ENCODE data around the gene IFNGR1.
"Not testable (repeated sequence)": the region's sequence is repeated elsewhere in the genome, so short reads cannot be mapped to it uniquely, and the experiment has no call there.

IFNGR1 gene

DNA sequence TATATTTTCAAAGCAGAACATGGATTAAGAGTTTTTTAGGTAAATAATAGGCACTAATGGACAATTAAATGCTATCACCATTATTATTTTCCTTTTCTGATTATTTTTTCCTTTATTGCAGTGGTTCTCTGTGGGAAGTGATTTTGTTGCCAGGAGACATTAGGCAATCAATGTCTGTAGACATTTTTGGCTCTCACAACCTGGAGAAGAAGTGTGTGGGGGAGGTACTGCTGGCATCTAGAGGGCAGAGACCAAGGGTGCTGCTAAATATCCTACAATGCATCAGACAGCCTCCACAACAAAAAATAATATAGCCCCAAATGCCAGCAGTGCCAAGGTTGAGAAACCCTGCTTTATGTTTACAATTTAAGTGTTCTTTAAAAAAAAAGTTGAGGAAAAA, 8.3 kb downstream of the IFNGR1 start:
- no peak for DNase-seq

DNA sequence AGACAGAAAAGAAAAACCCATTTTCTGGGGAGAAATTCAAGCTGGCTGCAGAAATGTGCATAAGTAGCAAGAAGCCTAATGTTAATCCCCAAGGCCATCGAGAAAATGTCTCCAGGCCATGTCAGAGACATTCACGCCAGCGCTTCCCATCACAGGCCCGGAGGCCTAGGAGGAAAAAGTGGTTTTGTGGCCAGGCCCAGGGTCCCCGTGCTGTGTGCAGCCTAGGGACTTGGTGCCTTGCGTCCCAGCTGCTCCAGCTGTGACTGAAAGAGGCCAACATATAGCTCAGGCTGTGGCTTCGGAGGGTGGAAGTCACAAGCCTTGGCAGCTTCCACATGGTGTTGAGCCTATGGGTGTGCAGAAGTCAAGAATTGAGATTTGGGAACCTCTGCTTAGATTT, 10.9 kb downstream of the IFNGR1 start:
- no peak for DNase-seq

DNA sequence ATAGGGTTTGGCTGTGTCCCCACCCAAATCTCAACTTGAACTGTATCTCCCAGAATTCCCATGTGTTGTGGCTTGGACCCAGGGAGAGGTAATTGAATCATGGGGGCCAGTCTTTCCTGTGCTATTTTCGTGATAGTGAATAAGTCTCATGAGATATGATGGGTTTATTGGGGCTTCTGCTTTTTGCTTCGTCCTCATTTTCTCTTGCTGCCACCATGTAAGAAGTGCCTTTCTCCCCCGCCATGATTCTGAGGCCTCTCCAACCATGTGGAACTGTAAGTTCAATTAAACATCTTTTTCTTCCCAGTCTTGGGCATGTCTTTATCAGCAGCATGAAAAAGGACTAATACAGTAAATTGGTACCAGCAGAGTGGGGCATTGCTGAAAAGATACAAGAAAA, 11.7 kb downstream of the IFNGR1 start:
- DNase-seq: not testable (repeated sequence)

DNA sequence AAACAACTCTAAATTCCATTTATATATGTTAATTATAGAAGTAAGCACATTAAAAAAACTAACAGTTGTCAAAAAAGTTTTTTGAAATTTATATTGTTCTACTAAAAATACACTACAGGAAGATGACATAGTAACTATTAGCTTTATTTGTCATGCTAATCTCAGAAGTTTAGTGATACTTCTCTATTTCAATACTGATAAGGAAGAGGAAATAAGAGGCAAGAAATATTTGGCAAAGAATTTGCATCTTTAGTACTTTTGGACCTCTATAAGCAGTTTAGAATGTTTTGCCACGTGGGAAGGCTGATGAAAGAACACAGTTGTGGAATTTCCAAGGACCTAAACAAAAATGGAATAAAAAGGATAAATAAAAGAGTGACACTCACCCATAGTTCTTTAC, 12.6 kb downstream of the IFNGR1 start:
- DNase-seq: no peak

DNA sequence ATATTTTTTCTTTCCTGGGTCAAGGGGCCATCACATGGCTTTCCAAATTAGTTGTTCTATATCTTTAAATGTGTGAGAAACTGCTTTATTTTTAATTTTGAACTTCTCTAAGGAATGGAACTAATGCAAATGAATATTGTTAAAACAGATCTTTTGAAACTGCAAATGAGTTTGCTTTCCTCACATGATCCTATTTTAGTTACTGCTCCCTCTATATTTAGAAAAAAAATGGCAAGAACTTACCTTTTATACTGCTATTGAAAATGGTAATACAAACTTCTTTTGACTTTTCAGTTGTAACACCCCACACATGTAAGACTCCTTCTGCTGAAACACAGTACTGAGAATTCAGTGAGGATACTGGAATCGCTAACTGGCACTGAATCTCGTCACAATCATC, 15.9 kb downstream of the IFNGR1 start:
- no peak for DNase-seq

DNA sequence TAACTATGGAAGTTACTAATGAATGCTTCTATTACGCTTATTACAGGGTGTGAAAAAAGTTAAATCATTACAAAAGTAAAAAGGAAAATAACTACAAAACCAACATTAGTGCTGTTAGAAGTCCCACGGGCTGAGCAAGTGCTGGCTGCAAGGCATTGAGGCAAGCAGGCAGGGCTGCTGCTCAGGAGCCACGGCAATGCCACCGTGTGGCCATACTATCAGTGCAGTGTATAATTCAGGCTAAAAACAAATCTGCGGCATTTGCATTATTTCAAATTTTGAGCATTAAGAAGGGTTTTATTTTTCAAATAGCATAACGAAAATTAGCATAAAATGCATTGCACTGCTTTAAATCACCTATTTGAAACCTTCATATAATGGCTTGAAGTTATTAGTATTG, 17.1 kb downstream of the IFNGR1 start:
- no peak for DNase-seq

DNA sequence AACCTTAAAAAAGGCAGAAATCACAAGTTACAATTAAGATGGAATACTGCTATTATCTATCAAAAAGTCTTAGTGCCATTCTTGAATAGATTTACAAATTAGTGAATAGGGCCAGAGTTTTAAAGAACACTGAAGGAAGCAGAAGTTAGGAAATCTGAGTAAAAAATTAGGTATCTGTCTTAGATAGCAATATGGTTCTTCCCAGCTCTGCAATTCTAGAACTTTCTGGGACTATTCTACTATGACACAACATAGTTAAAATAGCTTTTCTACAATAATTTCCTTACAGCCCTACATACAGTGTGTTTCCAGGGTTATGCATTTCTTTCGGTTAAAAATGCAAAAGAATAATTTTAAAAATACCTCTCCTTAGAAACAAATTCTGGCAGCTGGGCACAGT, 18.2 kb downstream of the IFNGR1 start:
- DNase-seq: no peak

DNA sequence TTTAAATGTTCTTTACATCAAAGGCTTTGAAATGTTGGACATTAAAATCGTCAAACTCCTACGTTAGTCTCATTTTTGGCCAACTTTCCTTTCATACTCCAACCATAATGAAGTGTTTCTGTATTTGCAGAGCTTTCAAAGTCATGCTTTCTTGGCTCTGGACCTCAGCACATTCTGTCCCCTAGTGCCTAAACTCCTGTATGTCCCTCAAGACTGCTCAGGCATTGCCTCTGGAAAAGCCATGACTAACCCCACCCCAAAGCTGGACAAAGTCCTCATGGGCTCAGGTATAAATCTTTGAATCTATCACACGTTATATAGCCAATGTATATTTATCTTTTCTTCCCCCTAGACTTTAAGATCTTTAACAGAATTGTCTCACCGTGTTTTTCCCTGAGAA, 18.9 kb downstream of the IFNGR1 start:
- no peak for DNase-seq

DNA sequence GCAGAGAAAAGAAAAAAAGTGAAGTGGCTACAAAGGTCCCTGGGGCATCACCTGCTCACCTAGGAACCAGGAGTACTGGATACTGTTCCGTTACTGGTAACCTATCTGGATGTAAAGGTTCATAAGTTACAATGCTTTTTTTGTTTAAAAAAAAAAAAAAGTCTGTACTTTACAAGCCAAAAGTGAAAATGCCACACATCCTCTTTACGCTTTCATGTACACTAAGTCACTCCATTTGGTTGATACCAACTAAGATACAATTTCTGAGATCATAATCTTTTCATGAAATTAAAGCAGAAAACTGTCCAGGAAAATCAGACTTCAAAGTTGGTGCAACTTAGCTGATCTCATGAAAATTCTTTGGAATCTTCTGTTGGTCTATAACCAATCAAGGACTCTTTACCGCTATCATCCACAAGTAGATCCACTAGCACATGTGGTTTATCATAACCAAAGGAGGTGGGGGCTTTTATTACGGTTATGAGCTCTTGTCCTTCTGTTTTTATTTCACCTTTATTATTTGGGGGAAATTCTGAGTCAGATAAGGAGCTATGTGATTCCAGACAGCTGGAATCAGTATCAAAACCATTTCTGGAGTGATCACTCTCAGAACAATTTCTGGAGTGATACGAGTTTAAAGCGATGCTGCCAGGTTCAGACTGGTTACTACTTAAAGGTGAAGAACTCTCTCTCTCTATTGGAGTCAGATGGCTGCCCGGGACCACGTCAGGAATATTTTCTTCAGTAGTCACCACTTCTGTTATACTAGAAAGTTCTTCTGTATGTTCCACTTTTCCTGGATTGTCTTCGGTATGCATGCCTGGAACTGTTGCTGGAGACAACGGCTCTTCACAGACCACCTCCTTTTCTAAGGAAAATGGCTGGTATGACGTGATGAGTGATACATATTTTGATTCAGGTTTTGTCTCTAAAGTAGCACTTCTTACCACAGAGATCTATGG, 21.2 kb downstream of the IFNGR1 start:
- DNase-seq: no peak

DNA sequence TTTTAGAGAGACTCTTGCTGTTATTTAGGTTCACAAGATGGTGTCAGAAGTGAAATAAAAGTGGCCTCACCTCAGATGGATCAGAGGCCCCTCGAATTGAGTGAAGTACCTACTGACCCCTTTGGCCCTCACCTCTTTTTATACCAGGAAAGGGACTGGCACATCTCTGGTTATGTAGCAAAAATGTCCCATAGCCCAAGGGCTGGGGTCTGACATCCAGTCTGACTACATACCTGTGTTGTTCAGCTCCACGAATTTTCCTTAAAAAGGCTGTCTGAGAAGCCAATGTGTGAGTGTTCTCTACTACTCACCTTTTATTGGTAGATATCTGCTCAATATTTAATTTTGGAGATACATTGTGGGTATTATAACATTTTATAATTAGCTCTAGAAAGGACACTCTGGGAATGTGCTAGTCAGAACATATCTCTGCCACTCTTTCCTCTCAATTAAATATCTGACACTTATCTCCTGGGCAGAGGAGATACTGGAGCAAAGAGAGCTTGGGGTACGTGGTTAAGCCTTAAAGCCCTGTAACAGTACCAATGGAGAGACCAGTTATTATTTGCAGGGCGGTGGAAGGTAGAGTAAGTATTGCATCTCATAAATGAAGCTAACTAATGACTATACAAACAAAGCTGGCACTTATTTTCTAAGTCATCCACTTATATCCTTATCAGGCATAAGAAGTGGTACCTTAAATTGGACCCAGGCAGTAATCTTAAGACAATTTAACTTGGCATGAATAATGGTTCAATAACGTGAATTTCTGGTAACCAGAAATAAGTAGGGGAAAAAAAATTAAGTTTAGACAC, 25.7 kb downstream of the IFNGR1 start:
- no peak for DNase-seq

DNA sequence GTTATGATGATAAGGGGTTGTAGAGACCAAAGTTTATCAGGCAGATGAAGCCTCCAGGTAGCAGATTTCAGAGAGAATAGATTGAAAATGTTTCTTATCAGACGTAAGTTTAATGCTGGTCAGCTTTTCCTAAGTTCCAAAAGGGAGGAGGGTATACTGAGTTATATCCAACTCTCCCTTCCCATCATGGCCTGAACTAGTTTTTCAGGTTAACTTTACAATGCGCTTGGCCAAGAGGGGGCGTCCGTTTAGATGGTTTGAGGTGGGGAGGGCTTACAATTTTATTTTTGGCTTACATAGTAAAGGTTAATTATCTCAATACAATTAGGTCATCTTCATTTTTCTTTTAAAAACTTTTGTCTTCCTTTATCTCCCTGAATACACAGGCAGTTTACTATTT, 26.4 kb downstream of the IFNGR1 start:
- no peak for DNase-seq

DNA sequence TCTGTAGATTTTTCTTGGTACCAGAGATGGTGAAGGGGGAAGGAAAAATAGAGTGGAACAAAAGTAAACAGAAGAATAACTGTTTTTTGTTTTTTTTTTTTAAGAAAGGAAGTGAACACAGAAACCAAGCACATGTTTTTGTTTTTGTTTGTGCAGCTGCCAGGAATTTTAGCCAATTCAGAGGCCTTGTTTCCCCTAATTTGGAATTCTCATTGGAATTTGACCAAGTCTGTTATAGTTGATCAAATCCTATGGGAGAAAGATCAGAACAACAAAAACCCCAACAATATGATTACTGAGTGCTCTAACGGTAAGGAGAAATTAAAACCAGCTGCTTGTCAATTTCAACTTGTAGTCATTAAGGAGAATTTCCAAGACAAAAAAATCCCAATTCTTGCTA, 27.5 kb downstream of the IFNGR1 start:
- DNase-seq: no peak

DNA sequence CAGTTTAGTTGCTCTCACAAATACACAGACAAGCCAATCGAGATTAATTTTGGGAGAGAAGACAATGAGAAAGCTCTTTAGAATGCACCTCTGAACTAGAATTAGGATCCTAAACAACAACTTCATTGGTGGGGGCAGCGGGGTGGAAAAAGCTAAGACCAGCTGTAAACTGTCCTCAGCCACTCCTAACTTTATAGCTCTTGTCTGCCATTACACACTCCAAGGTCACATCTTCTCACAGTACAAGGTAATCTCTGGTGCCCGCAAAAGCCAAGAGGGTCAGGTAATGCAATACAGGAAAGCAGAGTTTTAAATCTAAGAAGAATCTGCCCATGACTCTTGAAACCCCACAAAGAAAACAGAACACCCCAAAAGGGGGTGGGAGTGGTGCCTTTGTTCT, 27.9 kb downstream of the IFNGR1 start:
- DNase-seq: no peak

DNA sequence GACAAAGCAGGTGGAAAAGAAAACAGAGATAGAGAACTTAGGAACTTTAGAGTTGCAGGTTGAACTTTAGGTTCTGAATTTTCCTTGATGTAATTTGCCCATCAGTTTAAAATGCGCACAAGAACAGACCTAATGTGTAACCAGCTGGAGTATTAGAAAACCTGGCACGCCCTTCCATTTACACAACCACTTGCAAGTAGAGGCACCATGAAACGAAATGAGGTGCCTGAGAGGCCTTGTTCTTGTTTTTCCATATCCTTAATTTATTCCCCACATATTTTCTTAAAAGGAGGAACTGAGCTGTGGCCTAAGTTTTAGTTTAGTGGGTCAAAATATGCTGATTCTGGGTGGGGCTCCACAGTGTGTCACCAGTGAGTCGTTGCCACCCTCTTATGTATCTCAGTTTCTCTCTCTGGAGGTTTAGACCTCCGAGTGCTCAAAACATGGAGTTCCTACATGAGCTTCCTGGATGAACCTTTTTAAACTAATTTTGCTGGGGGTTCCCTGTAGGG, 28.5 kb downstream of the IFNGR1 start:
- no peak for DNase-seq

DNA sequence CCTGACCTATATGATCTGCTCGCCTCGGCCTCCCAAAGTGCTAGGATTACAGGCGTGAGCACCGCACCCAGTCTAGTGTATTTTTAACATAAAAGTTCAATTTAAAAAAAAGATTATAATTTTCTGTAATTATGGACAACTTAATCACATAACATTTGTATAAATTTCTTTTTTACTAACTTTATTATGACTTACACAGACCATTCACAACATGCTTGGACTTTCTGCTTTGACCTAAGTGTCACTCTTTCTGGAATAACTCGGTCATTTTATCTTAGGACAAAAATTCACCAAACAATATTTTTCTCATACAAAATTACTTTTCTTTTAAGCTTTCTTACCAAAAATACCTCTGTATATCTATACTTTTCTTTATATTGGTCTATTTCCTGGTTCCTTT, 30.3 kb downstream of the IFNGR1 start:
- DNase-seq: no peak

DNA sequence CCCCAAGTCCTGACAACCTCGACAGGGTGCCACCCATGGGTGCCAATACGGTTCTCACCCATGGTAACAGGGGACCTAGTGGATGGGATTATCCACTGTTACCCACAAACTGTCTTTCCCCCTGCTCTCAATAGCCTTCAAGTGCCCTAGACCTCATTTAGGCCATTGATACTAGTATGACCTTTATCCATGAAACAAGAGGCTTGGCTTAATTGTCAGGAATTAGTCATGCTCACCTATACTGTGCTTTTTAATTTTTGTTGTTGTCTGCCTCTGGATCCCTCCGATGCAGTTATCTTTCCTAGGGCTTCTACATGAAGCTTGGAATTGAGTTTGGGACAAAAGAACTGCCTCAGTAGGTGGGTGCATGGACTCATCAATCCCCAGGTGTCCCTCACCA, 33.9 kb downstream of the IFNGR1 start:
- DNase-seq: no peak

DNA sequence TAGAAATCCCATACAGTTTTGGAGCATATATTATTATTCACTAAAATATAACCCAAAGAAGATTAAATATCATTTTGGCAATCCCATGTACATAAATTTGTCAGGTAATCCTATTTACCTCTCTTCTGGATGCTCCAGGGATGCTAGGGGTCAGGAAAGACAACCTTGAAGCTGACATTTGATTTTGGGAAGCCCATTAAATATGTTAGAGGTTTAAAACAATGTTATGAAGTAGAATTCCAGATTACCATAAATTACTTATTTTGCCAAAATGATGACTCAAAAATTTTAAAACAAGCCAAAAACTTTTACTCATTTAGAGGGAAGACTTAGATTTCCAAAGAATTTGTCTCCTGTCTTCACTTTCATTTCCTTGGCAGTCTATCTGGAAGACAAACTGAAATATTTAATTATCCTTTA, 36.5 kb downstream of the IFNGR1 start:
- DNase-seq: no peak

DNA sequence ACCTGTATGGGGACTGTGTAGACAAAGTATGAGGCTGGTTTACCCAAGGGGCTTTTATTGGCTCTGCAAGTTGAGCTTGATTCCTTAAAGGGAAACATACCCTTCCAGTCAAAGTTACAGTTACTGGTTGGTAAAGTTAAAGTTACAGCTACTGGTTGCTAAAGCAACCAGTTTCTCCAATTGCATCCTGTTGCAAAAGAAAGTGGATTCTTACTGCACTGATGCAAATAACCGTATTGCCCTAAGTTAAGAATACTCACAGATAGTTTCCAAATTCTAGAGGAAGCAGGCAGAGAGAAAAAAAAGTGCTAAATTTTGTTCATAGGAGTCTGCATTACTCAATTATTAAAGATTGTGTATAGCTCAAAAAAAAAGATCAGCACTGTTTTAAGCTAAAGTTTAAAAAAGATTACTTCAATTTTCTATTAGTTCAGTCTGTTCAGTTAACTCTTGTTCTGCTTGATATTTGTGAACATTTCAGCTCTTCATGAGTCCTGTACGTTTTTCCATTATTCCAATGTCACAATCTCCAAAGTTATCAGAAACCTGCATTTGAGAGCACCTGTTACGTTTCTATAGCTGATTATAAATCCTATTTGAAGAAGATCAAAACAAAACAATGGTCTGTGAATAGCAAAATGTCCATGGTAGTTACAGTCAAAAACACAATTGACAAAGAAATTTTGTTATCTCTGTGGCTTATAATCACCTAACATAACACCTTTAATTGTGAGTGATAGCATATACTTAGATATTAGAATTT, 37.1 kb downstream of the IFNGR1 start:
- no peak for DNase-seq

DNA sequence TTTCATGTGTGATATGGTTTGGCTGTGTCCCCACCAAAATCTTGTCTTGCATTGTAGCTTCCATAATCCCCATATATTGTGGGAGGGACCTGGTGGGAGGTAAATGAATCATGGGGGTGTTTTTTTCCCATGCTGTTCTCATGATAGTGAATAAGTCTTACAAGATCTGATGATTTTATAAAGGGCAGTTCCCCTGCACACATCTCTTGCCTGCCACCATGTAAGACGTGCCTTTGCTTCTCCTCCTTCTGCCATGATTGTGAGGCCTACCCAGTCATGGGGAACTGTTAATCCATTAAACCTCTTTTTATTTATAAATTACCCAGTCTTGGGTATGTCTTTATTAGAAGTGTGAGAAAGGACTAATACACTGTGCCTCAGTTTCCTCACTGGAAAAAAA, 41.6 kb downstream of the IFNGR1 start:
- DNase-seq: no peak

DNA sequence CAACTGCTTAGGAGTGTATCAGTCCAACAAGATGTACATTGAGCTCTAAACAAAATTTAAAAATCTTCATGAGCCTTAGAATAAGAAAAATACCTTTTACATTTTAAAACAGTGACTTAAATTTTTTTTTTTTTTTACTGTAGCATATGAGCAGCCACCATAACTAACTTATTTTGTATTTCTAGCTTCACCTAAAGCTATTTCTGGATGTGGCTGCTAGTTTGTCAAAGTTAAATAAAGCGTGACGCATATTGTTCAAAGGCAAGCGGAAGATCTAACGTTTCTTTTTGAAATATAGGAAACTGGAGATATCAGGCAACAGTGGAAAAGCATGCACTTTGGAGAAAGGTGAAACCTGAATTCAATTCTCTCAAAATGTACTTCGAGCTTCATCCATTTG, 42.5 kb downstream of the IFNGR1 start:
- DNase-seq: no peak

DNA sequence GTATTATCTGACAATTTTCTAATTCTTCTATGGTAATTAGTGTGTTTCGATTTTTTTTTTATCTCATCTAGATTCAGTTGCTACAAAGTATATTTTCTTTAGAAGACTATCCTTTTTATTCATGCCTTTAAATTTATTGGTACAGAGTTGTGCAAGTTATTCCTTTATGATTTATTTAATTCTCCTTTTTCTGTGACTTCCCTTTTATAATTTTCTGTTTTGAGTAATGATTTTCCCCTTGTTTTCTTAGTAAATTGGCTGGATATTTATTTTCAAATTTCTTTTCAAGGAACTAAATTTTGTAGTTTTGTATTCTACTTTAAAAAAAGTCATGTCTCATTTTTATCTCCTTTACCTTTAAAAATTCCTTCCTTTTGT, 43.3 kb downstream of the IFNGR1 start:
- DNase-seq: no peak

DNA sequence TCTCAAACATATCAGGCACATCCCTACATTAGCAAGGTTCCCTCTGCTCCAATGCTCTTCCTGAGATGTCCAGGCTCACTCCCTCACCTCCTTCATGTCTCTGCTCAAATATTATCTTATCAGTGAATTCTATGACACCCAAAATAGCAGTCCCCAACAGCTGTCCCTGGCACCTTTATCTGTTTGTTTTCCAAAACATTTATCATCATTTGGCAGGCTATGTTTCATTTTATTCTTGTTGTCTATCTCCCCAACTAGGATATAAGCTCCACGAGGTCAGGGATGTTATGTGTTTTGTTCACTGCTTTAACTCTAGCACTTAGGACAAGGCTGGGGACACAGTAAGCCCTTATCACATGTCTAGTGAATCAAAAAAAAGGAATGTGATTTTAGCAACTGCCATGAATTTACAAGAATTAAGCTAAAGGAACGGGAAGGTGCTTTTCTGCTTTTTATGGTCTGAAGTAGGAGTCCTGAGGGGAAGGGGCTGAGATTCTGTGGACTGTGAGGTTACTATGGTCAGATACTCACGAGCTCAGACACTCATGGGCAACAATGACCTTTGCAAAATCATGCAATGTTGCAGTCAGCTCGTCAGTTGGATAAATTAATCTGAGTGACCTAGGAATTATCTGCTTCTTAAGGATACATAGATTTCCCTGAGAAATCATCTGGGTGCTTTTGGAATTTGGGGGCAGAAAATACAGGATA, 43.9 kb downstream of the IFNGR1 start:
- DNase-seq: no peak

DNA sequence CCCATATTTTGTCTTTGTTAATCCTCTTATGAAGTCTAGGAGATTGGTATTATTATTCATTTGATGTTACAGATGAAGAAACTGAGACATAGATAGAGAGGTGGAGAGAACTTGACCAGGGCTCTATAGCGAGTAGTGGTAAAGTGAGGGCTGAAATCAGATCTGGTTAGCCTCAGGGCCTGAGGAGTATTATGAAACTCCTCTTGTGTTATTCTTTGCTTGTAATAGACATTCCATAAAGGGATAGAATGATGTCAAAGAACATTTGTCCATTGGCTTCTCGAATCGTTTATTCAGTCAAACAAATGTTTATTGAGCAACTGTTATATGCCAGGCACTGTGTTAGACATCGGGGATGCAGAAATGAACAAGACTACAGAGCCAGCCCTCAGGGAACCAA, 45.7 kb downstream of the IFNGR1 start, which contains the start of gene IL22RA2:
Gene IL22RA2 (minus strand): TSS at position 144 of the 400 bp plus-strand sequence. CDS start 11,895 bp downstream, outside the sequence.
- DNase-seq: no peak

Measured in activated CD4-positive, alpha-beta T cell treated with anti-CD3 and anti-CD28 coated beads, Interleukin-2, amount 50 U/mL, for 16 hours (primary cell).